ENCODE data around the gene PRKCI.

The PRKCI gene

GRCh38 chr3:170207717-170208116 lies 14.5 kb upstream of the PRKCI start:
- Histone ChIP-seq H3K4me1 (ENCODE audit: control insufficient read depth, insufficient read depth, low read length) (no peaks in the 10 kb centered on the region; the same call in 1 of the 2 replicates), H3K9me3 (ENCODE audit: control insufficient read depth, insufficient read depth, low read depth, low read length) (no peaks in the 10 kb centered on the region), H3K4me3 (ENCODE audit: low read depth, low read length) (no peak overlapping the region), H3K27ac (ENCODE audit: extremely low read depth, low read depth, low read length) (no peak overlapping the region), H3K36me3 (ENCODE audit: control insufficient read depth in 2 of 2, insufficient read depth in 1 of 2, low read length in 2 of 2) (no peaks in the 10 kb centered on the region)
- POLR2A ChIA-PET = no interaction called here
- TF ChIP-seq ZNF157 (tag by site-specific recombination; IDR thresholded peaks at IDR 0.05) (no peak), ZNF239 (tag by site-specific recombination; IDR thresholded peaks at IDR 0.05) (no peak), SP7 (tag by site-specific recombination; IDR thresholded peaks at IDR 0.05) (no peak), GLI2 (tag by site-specific recombination; IDR thresholded peaks at IDR 0.05; ENCODE audit: borderline replicate concordance, low read depth) (no peak)
- CTCF ChIA-PET = no interaction called here

DNA sequence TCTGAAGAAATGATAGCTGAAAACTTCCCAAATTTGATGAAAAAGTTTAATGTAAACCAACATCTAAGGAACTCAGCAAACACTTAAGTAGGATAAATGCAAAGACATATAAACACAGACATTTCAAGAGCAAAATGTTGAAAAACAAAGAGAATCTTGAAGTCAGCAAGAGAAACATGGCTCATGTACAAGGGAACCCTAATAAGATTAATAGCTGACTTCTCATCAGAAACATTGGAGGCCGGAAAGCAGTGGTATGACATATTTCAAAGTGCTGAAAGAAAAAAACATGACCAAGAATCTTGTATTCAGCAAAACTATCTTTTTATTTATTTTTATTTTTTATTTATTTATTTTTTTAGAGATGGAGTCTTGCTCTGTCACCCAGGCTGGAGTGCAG lies 10.6 kb upstream of the PRKCI start:
- CTCF ChIA-PET = interaction anchor here (0.6 kb wide), 1 partner anchor 165 kb away, joined by 3 read pairs; no protein-coding TSS in a partner anchor
- TF ChIP-seq ZNF280C (tag by site-specific recombination; IDR thresholded peaks at IDR 0.05) (no peak), SETDB1 (IDR thresholded peaks at IDR 0.05; ENCODE audit: insufficient read length, low read length) (peak; percentile 51)
- Histone ChIP-seq H3K27ac (ENCODE audit: extremely low read depth, low read depth, low read length) (no peak overlapping the region), H3K4me3 (ENCODE audit: low read depth, low read length) (no peak overlapping the region), H3K4me1 (ENCODE audit: control insufficient read depth, insufficient read depth, low read length) (no peaks in the 10 kb centered on the region), H3K36me3 (ENCODE audit: control insufficient read depth in 2 of 2, insufficient read depth in 1 of 2, low read length in 2 of 2) (no peaks in the 10 kb centered on the region), H3K9me3 (ENCODE audit: control insufficient read depth, insufficient read depth, low read depth, low read length) (no peaks in the 10 kb centered on the region)
- POLR2A ChIA-PET = no interaction called here

DNA sequence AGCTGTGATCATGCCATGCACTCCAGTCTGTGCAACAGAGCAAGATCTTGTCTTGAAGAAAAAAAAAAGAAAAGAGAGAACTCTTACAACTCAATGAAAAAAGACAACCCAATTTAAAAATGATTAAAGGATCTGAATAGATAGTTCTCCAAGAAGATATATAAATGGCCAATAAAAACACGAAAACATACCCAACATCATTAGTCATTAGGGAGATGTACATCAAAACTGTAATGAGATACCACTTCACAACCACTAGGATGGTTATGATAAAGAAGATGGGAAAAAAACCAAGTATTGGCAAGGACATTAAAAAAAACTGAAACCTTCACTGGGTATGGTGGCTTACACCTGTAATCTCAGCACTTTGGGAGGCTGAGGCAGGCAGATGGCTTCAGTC lies 2.4 kb upstream of the PRKCI start:
- Histone ChIP-seq H3K27ac (ENCODE audit: extremely low read depth, low read depth, low read length) (no peak overlapping the region), H3K4me1 (ENCODE audit: control insufficient read depth, insufficient read depth, low read length) (no peaks in the 10 kb centered on the region), H3K4me3 (ENCODE audit: low read depth, low read length) (no peak overlapping the region), H3K36me3 (ENCODE audit: control insufficient read depth in 2 of 2, insufficient read depth in 1 of 2, low read length in 2 of 2) (no peaks in the 10 kb centered on the region), H3K9me3 (ENCODE audit: control insufficient read depth, insufficient read depth, low read depth, low read length) (no peaks in the 10 kb centered on the region)
- ChIA-PET POLR2A (no interaction called here), CTCF (no interaction called here)
- no peak for TF ChIP-seq TRIM28 (IDR thresholded peaks at IDR 0.05; ENCODE audit: borderline replicate concordance, low read length)
- no peak for TF ChIP-seq ZNF112 (tag by site-specific recombination; IDR thresholded peaks at IDR 0.05)
- TF ChIP-seq ZNF747 (tag by site-specific recombination; IDR thresholded peaks at IDR 0.05) = no peak
- no peak for TF ChIP-seq SP7 (tag by site-specific recombination; IDR thresholded peaks at IDR 0.05)
- TF ChIP-seq KLF8 (tag by site-specific recombination; IDR thresholded peaks at IDR 0.05) = no peak
- no peak for TF ChIP-seq ZNF549 (tag by site-specific recombination; IDR thresholded peaks at IDR 0.05)
- no peak for TF ChIP-seq SP3 (tag by site-specific recombination; IDR thresholded peaks at IDR 0.05)
- no peak for TF ChIP-seq MEIS1 (CRISPR knock-in tag; IDR thresholded peaks at IDR 0.05; ENCODE audit: borderline replicate concordance)

DNA sequence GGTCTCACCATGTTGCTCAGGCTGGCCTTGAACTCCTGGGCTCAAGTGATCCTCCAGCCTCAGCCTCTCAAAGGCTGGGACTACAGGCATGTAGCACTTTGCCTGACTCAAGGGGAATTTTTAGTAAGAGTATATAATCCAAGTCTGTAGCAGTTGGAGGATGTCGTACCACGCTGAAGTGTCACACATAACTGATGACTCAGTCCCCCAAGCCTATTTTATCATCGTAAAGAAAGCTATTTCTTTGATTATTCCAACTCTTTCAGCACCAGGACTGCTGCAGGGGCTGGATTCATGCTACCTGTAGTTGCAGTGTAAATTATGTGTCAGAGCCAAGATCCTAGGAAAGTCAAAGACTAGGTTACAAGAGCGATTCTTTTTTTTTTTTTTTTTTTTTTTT lies 1.4 kb upstream of the PRKCI start:
- Histone ChIP-seq H3K36me3 (ENCODE audit: control insufficient read depth in 2 of 2, insufficient read depth in 1 of 2, low read length in 2 of 2) (no peaks in the 10 kb centered on the region), H3K9me3 (ENCODE audit: control insufficient read depth, insufficient read depth, low read depth, low read length) (no peaks in the 10 kb centered on the region), H3K27ac (ENCODE audit: extremely low read depth, low read depth, low read length) (no peak overlapping the region), H3K4me3 (ENCODE audit: low read depth, low read length) (no peak overlapping the region), H3K4me1 (ENCODE audit: control insufficient read depth, insufficient read depth, low read length) (no peaks in the 10 kb centered on the region)
- ChIA-PET POLR2A (no interaction called here), CTCF (interaction anchor here (0.8 kb wide), 1 partner anchor 32 kb away, joined by 4 read pairs; no protein-coding TSS in a partner anchor)
- TF ChIP-seq ZNF239 (tag by site-specific recombination; IDR thresholded peaks at IDR 0.05) (no peak), ZNF18 (tag by site-specific recombination; IDR thresholded peaks at IDR 0.05) (no peak), ZNF48 (tag by site-specific recombination; IDR thresholded peaks at IDR 0.05) (no peak), ZNF416 (tag by site-specific recombination; IDR thresholded peaks at IDR 0.05) (no peak)

All from HEK293 (cell line).